ENCODE results near the gene CHCHD1.

DNA sequence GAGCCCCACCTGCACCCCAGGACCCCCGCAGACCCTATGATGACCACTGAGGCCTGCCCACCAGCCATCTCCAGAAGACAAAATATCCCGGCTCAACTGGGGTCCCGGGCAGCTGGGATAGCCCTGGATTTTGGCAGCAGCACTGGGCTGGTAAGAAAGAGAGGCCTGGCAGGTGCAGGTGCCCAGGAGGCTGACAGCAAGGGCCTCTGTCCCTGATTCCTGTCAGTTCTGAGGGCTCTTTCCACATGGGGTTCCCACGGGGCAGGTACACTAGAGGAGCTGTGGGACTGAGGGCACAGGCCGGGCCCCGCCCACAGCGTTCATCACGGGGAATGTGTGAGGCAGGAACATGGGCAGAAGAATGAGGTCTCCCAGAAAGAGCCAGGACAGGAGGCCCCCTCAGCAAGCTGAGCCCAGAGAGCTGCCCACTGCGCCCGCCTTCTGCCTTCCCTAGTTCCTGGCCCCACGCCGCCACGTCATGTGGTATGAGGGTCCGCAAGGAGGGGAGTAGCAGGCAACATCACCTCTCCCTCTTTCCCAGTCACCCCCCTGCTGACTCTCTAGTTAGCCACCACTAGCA is 42.4 kb downstream of the CHCHD1 start:
- TF ChIP-seq CTCF (IDR thresholded peaks at IDR 0.05; ENCODE audit: low read length) (no peak), EZH2phosphoT487 (IDR thresholded peaks at IDR 0.05; ENCODE audit: low read length) (no peak), EZH2 (optimal IDR thresholded peaks at IDR 0.05; ENCODE audit: low read depth, low read length) (no peak)
